CD8-positive, alpha-beta memory T cell (primary cell): ENCODE results near the gene VPS25. TPM values are rescaled to one million over a fixed set of nuclear protein-coding genes. Genes with fewer than 3 reads are reported as not detected.
"Not testable (repeated sequence)": the region's sequence is repeated elsewhere in the genome, so short reads cannot be mapped to it uniquely, and the experiment has no call there.

ENCODE experiments used
- CTCF ChIA-PET: fragments of 350-600 bp; sonication (Branson Sonifier 250); formaldehyde crosslinking; loops from one replicate; lab custom pipeline; 2021; ENCODE audit warnings: antibody characterized with exemption; lab: Charles Lee
- POLR2A ChIA-PET: fragments of 350-600 bp; sonication (Branson Sonifier 250); formaldehyde crosslinking; loops from one replicate; lab custom pipeline; 2021; ENCODE audit warnings: antibody characterized with exemption; lab: Charles Lee
- DNase-seq, 5 donors: peaks; one replicate each; pipeline versions ENCODE4 v3.0.0 to v3.0.0-alpha.2; 2020 to 2022; ENCODE audit warnings: mixed read lengths in 1 of 5
- H3K27ac ChIP-seq: one replicate; pipeline ENCODE4 v1.7.0; 2013; ENCODE audit warnings: low read depth, mild to moderate bottlenecking, low read length, moderate library complexity
- H3K27me3 ChIP-seq: 2 replicates; pipeline ENCODE4 v1.7.0; 2013; ENCODE audit warnings: low read length, mild to moderate bottlenecking; ENCODE audit not compliant: insufficient read depth, poor library complexity, severe bottlenecking
- H3K36me3 ChIP-seq: 2 replicates; pipeline ENCODE4 v1.7.0; 2013; ENCODE audit warnings: mild to moderate bottlenecking, low read length, moderate library complexity; ENCODE audit not compliant: insufficient read depth
- H3K4me1 ChIP-seq: 2 replicates; pipeline ENCODE4 v1.7.0; 2013; ENCODE audit warnings: mild to moderate bottlenecking, low read length, moderate library complexity; ENCODE audit not compliant: insufficient read depth
- H3K4me3 ChIP-seq: 2 replicates; pipeline ENCODE4 v1.7.0; 2013; ENCODE audit warnings: mild to moderate bottlenecking, low read length
- H3K9me3 ChIP-seq: 2 replicates; pipeline ENCODE4 v1.7.0; 2013; ENCODE audit warnings: mild to moderate bottlenecking, low read length
- H3K27ac Mint-ChIP-seq, 8 donors: one replicate each; pipeline ENCODE4 v1.8.0; 2020 to 2021; ENCODE audit warnings: mixed read lengths in 8 of 8, mild to moderate bottlenecking in 6 of 8, inconsistent platforms in 3 of 8, moderate library complexity in 3 of 8
- H3K27me3 Mint-ChIP-seq, 2 donors: one replicate each; pipeline ENCODE4 v1.8.0; 2020 to 2021; ENCODE audit warnings: mixed read lengths in 2 of 2, mild to moderate bottlenecking in 1 of 2, moderate library complexity in 1 of 2
- H3K36me3 Mint-ChIP-seq, 3 donors: one replicate each; pipeline ENCODE4 v1.8.0; 2020 to 2021; ENCODE audit warnings: mixed read lengths in 3 of 3, inconsistent platforms in 1 of 3, mild to moderate bottlenecking in 1 of 3
- H3K4me1 Mint-ChIP-seq, 3 donors: one replicate each; pipeline ENCODE4 v1.8.0; 2020 to 2021; ENCODE audit warnings: mixed read lengths in 3 of 3, inconsistent platforms in 1 of 3, mild to moderate bottlenecking in 1 of 3
- H3K4me3 Mint-ChIP-seq, 7 donors: one replicate each; pipeline ENCODE4 v1.8.0; 2020 to 2021; ENCODE audit warnings: mixed read lengths in 7 of 7, mild to moderate bottlenecking in 6 of 7, moderate library complexity in 4 of 7, inconsistent platforms in 2 of 7
- H3K9me3 Mint-ChIP-seq, 5 donors: one replicate each; pipeline ENCODE4 v1.8.0; 2020 to 2022; ENCODE audit warnings: mixed read lengths in 5 of 5, mild to moderate bottlenecking in 3 of 5, moderate library complexity in 2 of 5, inconsistent platforms in 1 of 5
- polyA plus RNA-seq: library from polyadenylated mRNA; unstranded; fragments of 300-500 nt; fragmentation: Illumina TruSeq; gene quantifications from one replicate; pipeline ENCODE4 v1.2.3, GENCODE V29; 2021
- total RNA-seq, 2 experiments: library from RNA; stranded (reverse); gene quantifications; one replicate each; pipeline ENCODE4 v1.2.3, GENCODE V29; 2021

The VPS25 gene
- 100 to 1,000 TPM; 101 to 108 TPM for total RNA-seq
- polyA plus RNA-seq, result 63.8 TPM

GRCh38 chr17:42773290-42774035 is at the start of gene VPS25:
Gene VPS25 (plus strand): TSS chr17:42773449. CDS start chr17:42773476, 27 bp downstream.
- peak within 1 kb of the TSS; percentile 91 to 99 (median 98) for H3K4me3 Mint-ChIP-seq
- H3K27me3 Mint-ChIP-seq, result peaks cover 0 to 2% of the 10 kb centered on the region in 2 donors

DNA sequence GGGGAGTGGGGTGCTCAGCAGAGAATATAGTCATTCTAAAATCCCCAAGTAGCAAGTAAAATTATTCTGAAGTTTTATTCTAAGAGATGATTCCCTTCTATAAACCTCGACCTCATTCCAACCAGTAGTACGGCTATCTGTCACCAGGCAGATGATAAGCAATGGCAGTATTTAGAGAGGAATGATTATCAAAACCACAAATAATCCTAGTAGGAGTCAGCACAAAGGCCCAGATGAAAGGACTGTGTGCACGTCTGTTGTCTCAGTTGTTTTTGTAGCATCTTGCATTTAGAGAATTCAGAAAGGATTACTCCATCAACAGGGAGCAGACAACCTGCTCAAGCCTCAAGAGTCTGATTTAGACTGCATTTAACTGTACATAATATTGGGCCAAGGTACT is 49.6 kb upstream of the VPS25 start:
- Mint-ChIP-seq H3K36me3 (peaks cover 12 to 63% (median 28%) of the 10 kb centered on the region in 3 donors), H3K9me3 (no peaks in the 10 kb centered on the region), H3K4me3 (no peak overlapping the region), H3K27ac (no peak overlapping the region), H3K4me1 (peaks cover 0 to 7% (median 4%) of the 10 kb centered on the region in 3 donors), H3K27me3 (no peaks in the 10 kb centered on the region)
- no peak overlapping the region for H3K27ac ChIP-seq
- ChIA-PET POLR2A (no interaction called here), CTCF (interaction anchor here (1.5 kb wide), 1 partner anchor 12 kb away, joined by 3 read pairs; no protein-coding TSS in a partner anchor)
- H3K27me3 ChIP-seq, result no peaks in the 10 kb centered on the region
- H3K4me1 ChIP-seq, result no peaks in the 10 kb centered on the region
- H3K36me3 ChIP-seq, result peaks cover 48% of the 10 kb centered on the region
- no peaks in the 10 kb centered on the region for H3K9me3 ChIP-seq
- no peak overlapping the region for H3K4me3 ChIP-seq
- no peak for DNase-seq

More at GRCh38 chr17:42773290-42774035, at the start of gene VPS25:
- DNase-seq, result peak; percentile 57 to 84 (median 68)
- ChIA-PET POLR2A (interaction anchor here (0.5 to 1.8 kb wide), 13 partner anchors 9 to 587 kb away, joined by 3 to 10 read pairs (median 3); partner anchors contain the start of genes BECN1 and COA3), CTCF (interaction anchor here (0.9 to 2.9 kb wide), 6 partner anchors 10 to 433 kb away, joined by 3 to 10 read pairs (median 8); partner anchors contain the start of genes BECN1 and PSMC3IP)
- Mint-ChIP-seq H3K27ac (peak within 1 kb of the TSS; percentile 88 to 100 (median 99)), H3K36me3 (peaks cover 11 to 48% (median 13%) of the 10 kb centered on the region in 3 donors), H3K4me1 (peaks cover 19 to 34% (median 30%) of the 10 kb centered on the region in 3 donors), H3K9me3 (no peaks in the 10 kb centered on the region)
- peak within 1 kb of the TSS; percentile 91 for H3K27ac ChIP-seq
- peaks cover 11% of the 10 kb centered on the region for H3K4me1 ChIP-seq
- no peaks in the 10 kb centered on the region for H3K27me3 ChIP-seq
- H3K36me3 ChIP-seq, result peaks cover 14% of the 10 kb centered on the region
- peak within 1 kb of the TSS; percentile 99 for H3K4me3 ChIP-seq
- H3K9me3 ChIP-seq, result no peaks in the 10 kb centered on the region

DNA sequence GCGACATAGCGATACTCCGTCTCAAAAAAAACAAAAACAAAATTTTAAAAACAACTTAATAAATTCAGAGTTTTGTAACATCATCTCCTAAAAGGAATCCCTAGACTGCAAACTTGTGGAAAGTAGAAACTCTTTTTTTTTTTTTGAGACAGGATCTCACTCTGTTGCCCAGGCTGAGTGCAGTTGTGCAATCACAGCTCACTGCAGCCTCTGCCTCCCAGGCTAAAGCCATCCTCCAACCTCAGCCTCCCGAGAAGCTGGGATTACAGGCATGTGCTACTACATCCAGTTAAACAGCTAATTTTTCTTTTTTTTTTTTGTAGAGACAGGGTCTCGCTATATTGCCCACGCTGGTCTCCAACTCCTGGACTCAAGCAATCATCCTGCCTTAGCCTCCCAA is 48.1 kb upstream of the VPS25 start:
- no peak for DNase-seq
- CTCF ChIA-PET, result interaction anchor here (1.0 to 1.5 kb wide), 2 partner anchors 9 to 11 kb away, joined by 3 to 6 read pairs; no protein-coding TSS in a partner anchor
- POLR2A ChIA-PET, result no interaction called here
- Histone ChIP-seq H3K4me1 (no peaks in the 10 kb centered on the region), H3K9me3 (no peaks in the 10 kb centered on the region), H3K27ac (no peak overlapping the region), H3K36me3 (peaks cover 40% of the 10 kb centered on the region), H3K27me3 (no peaks in the 10 kb centered on the region), H3K4me3 (no peak overlapping the region)
- H3K9me3 Mint-ChIP-seq, result no peaks in the 10 kb centered on the region
- H3K27me3 Mint-ChIP-seq, result no peaks in the 10 kb centered on the region
- H3K4me1 Mint-ChIP-seq, result peaks cover 0 to 5% (median 4%) of the 10 kb centered on the region in 3 donors
- H3K27ac Mint-ChIP-seq, result no peak overlapping the region
- peaks cover 9 to 66% (median 29%) of the 10 kb centered on the region in 3 donors for H3K36me3 Mint-ChIP-seq
- no peak overlapping the region for H3K4me3 Mint-ChIP-seq

DNA sequence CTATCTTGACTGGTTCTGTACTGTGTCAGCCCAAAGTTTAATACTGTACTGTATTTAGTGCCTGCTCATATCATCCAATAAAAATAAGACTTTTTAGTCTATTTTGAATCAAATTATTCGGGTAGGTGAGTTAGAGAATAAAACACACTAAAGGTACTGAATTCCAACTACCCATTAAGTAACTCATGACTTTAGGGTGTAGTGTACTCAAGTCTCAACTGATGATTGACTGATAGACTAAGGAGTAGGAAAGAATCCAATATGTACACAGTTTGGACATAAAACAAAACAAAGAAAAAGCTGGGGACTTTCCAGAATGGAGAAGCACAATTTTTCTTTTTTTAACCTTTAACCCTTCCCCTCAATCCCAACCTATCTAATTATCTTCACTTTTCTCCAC is 32.5 kb upstream of the VPS25 start:
- CTCF ChIA-PET, result no interaction called here
- Mint-ChIP-seq H3K9me3 (no peaks in the 10 kb centered on the region), H3K4me3 (no peak overlapping the region), H3K36me3 (peaks cover 0 to 19% (median 3%) of the 10 kb centered on the region in 3 donors), H3K27ac (no peak overlapping the region), H3K27me3 (no peaks in the 10 kb centered on the region), H3K4me1 (peaks cover 16 to 47% (median 30%) of the 10 kb centered on the region in 3 donors)
- H3K27me3 ChIP-seq, result no peaks in the 10 kb centered on the region
- H3K27ac ChIP-seq, result no peak overlapping the region
- POLR2A ChIA-PET, result no interaction called here
- H3K4me1 ChIP-seq, result peaks cover 18% of the 10 kb centered on the region
- no peaks in the 10 kb centered on the region for H3K9me3 ChIP-seq
- H3K36me3 ChIP-seq, result no peaks in the 10 kb centered on the region
- no peak for DNase-seq
- no peak overlapping the region for H3K4me3 ChIP-seq

DNA sequence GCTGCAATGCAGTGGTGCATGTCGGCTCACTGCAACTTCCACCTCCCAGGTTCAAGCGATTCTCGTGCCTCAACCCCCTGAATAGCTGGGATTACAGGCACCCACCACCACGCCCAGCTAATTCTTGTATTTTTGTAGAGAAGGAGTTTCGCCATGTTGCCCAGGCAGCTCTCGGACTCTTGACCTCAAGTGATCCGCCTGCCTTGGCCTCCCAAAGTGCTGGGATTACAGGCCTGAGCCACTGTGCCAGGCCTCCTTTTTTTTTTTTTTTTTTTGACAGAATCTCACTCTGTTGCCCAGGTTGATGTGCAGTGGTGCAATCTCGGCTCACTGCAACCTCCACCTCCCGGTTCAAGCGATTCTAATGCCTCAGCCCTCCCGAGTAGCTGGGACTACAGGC is 30.3 kb upstream of the VPS25 start:
- Mint-ChIP-seq H3K27ac (peak overlapping the region in 1 of 8 donors; percentile 64), H3K27me3 (peaks cover 0 to 11% of the 10 kb centered on the region in 2 donors), H3K4me1 (peaks cover 16 to 37% (median 25%) of the 10 kb centered on the region in 3 donors), H3K36me3 (peaks cover 0 to 13% (median 2%) of the 10 kb centered on the region in 3 donors), H3K4me3 (peak overlapping the region in 6 of 7 donors; percentile 9 to 56 (median 48))
- H3K4me3 ChIP-seq, POLR2A ChIA-PET, H3K9me3 ChIP-seq, H3K9me3 Mint-ChIP-seq, H3K36me3 ChIP-seq, DNase-seq, H3K27ac ChIP-seq, H3K27me3 ChIP-seq: not testable (repeated sequence)
- peaks cover 18% of the 10 kb centered on the region for H3K4me1 ChIP-seq
- CTCF ChIA-PET, result interaction anchor here (1.2 kb wide), 1 partner anchor 18 kb away, joined by 4 read pairs; the partner anchor contains the start of gene RAMP2

- Histone ChIP-seq H3K27me3 (no peaks in the 10 kb centered on the region), H3K36me3 (no peaks in the 10 kb centered on the region), H3K4me3 (peak overlapping the region; percentile 70), H3K27ac (peak overlapping the region; percentile 60), H3K4me1 (peaks cover 18% of the 10 kb centered on the region), H3K9me3 (no peaks in the 10 kb centered on the region)
- Mint-ChIP-seq H3K36me3 (peaks cover 0 to 13% (median 2%) of the 10 kb centered on the region in 3 donors), H3K27me3 (peaks cover 3 to 15% of the 10 kb centered on the region in 2 donors), H3K9me3 (no peaks in the 10 kb centered on the region), H3K4me3 (peak overlapping the region; percentile 87 to 98 (median 96)), H3K4me1 (peaks cover 16 to 37% (median 25%) of the 10 kb centered on the region in 3 donors), H3K27ac (peak overlapping the region; percentile 82 to 97 (median 92))
- POLR2A ChIA-PET, result no interaction called here
- DNase-seq, result no peak
- CTCF ChIA-PET, result interaction anchor here (1.2 kb wide), 1 partner anchor 18 kb away, joined by 4 read pairs; the partner anchor contains the start of gene RAMP2
Observed at GRCh38 chr17:42743595-42744282, 29.5 kb upstream of the VPS25 start.

DNA sequence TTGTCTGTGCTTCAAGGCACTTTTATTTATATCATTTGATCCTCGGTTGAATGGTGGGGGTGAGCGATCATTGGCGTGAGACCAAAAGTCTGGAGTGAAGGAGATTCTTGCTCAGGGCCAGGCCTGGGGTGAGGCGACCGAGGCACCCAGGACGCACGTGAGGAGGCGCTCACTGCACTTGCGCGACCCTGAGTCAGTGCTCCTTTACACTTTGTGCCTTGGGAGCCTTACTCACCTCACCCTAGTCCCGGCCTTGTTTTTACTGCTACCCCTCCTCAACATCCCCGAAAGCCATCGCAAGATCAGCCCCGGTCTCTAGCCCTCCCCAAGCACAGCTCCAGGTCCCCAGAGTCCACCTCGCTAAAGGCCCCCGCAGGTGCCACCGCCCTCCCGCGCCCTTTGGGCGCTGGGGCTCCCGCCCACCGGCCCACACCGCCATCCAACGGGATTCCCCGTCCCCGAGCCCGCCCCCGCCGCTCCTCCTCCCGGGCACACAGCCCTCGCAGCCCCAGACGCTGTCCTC is 28.9 kb upstream of the VPS25 start:
- H3K27ac Mint-ChIP-seq, result peak overlapping the region; percentile 82 to 97 (median 92)
- peak overlapping the region; percentile 87 to 98 (median 96) for H3K4me3 Mint-ChIP-seq
- Histone ChIP-seq H3K4me3 (peak overlapping the region; percentile 70), H3K27ac (peak overlapping the region; percentile 60), H3K9me3 (no peaks in the 10 kb centered on the region), H3K4me1 (peaks cover 18% of the 10 kb centered on the region), H3K27me3 (no peaks in the 10 kb centered on the region), H3K36me3 (no peaks in the 10 kb centered on the region)
- ChIA-PET CTCF (interaction anchor here (1.2 kb wide), 1 partner anchor 17 kb away, joined by 4 read pairs; the partner anchor contains the start of gene RAMP2), POLR2A (no interaction called here)
- DNase-seq, result peak in 2 of 5 donors; percentile 59 to 66
- H3K9me3 Mint-ChIP-seq, result no peaks in the 10 kb centered on the region
- peaks cover 0 to 13% (median 2%) of the 10 kb centered on the region in 3 donors for H3K36me3 Mint-ChIP-seq
- H3K4me1 Mint-ChIP-seq, result peaks cover 16 to 37% (median 25%) of the 10 kb centered on the region in 3 donors
- H3K27me3 Mint-ChIP-seq, result peaks cover 3 to 21% of the 10 kb centered on the region in 2 donors
